ENCODE results near the gene CFAP410.

Gene CFAP410

DNA sequence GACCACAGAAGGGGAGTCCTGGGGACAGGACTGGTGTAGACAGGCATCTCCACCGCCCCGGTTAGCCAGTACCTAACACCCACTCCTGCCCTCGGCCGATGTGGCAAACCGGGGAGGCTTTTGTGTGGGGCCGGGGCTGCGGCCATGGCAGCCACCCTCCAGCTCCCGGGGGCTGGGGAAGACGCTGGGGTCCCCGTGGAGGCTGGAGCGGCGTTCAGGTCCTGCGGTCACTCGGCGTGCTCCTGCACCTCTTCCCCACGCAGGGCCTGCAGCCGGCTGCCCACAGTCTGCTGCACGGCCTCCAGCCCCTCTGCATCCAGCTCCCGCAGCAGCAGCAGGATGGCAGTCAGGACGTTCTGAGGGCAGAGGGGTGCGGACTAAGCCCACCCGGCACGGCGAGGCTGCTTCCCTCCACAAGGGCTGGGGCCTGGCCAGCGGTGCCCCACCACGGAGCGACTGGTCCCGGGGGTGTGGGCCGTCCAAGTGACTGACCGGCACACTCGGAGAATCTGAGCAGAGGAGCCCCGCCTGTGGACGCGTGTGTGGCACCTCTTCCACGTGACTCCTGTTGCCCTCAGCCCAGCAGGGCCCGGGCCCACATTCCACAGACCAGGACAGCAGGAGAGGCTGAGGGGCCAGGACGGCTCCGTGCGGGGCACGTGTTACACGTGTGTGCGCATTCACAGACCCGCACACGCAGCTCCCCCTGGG is 9.1 kb downstream of the CFAP410 start:
- DNase-seq = no peak

DNA sequence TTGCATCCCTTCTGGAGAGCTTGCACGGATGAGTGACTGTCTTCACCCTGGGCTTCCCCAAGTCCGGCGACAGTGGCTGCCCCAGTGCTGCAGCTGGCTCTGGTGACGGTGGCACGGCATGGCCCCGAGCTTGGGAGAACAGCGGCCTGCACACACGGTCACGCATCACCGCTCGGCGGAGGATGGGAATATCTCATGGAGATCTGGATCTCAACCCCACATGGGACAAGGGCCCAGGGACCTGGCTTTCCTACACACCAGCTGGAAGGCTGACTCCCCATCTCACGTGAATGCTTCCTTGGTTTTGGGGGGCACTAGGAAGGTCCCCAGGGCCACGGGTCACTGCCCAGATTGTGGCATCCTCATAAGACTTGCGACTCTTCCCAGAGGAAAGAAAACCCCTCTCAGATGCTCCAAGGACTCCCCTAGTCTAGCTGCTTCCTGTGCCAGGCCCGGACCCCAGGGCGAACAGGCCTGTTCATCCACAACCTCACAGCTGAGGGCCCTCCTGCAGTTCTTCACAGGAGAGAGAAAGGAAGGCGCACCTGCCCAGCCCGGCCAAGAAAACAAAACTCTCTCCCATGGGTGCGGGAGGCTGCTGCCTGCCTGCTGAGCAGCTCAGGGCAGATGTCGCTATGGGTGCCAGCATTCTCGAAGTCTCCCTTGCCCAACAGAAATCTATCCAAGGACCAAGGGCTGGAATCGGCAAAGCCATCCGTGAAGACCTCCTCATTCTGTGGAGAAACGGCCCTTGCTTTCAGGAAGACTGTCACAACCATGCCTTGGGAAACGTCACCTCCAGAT is 9.9 kb downstream of the CFAP410 start:
- no peak for DNase-seq

GRCh38 chr21:44328242-44328895 is 10.8 kb downstream of the CFAP410 start:
- DNase-seq = no peak

- DNase-seq = no peak
Measured at GRCh38 chr21:44327603-44327974, 11.6 kb downstream of the CFAP410 start.

DNA sequence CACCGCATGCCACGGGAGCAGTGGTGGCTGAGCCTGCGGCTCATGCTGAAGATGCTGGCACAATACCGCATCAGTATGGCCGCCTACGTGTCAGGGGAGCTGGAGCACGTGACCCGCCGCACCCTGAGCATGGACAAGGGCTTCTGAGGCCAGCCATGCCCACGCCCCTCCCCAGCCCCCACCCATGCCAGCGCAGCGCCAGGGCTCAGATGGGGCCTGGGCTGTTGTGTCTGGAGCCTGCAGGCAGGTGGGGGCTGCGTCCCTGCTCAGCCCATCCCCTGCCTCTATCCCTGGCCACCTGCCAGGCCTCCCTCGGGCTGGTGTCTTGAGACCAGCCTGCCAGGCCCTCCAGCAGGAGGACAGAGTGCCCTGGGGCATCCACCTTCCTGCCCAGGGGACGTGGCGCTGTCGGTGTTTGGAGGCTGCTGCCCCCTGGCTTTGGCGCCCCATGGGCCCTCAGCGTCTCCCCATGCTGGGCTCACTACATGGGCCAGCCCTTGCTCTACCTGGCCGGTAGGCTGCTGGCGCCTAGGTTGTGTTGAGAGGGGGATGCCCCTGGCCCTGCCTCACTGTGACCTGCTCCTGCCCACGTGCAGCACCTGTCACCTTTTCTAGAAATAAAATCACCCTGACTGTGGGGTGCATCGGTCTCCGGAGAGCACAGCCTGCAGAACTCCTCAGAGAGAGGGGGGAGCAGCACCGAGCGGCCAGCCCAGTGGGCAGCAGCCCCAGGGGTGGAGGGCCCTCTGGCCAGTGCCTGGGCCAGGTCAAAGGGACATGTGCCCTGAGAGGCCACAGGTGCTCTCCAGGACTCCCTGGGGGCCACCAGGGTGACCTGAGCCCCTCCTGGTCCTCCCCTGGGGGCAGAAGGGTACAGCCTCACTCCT is 12.2 kb downstream of the CFAP410 start:
- no peak for DNase-seq

GRCh38 chr21:44326272-44326647 is 12.9 kb downstream of the CFAP410 start:
- DNase-seq = no peak

- no peak for DNase-seq
Measured at GRCh38 chr21:44325386-44326271, 13.6 kb downstream of the CFAP410 start.

GRCh38 chr21:44324854-44325107 is 14.4 kb downstream of the CFAP410 start:
- DNase-seq = no peak

DNA sequence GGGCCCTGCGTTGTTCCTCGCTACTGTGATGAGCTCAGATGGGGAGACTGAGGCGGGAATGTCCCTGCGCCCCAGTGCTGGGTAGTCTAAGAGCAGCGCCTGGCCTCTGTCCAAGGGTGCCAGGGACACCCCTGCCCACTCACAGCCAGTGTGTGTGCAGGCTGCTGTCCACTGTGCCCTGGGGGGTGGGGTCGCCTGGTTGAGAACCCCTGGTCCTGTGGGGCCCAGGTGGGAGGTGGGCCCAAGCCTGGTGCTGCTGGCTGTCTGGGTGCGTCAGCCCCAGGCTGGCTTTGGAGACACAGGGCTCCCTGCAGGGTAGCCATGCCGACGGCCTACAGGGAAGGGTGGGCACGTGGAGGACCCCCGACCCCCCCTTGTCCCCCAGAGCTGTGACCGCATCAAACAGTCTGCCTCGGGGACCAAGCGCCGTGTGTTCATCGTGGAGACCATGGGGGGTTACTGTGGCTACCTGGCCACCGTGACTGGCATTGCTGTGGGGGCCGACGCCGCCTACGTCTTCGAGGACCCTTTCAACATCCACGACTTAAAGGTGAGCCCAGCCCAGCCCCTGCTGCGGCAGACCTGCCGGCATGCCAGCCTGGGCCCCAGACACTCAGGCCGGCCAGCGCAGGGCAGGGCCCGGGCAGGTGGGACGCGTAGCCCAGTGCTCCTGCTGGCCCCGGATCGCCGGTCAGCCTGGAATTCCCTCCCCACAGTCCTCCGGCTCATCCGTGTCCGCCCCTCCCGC is 14.9 kb downstream of the CFAP410 start:
- DNase-seq = no peak

DNA sequence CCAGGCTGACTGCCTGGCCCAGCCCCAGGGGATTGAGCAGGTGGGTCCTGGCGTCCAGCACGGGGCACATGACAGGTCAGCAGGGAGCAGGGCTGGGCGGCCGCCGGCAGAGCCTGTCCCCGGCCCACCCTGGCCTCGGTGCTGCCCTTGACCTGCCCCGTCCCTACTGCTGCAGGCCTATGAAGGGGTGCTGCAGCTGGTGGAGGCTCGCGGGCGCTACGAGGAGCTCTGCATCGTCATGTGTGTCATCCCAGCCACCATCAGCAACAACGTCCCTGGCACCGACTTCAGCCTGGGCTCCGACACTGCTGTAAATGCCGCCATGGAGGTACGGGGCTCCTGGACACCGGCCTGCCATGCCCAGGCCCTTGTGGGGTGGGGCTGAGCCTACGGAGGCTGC is 15.6 kb downstream of the CFAP410 start:
- no peak for DNase-seq

GRCh38 chr21:44322621-44323325 is 16.4 kb downstream of the CFAP410 start:
- no peak for DNase-seq

- no peak for DNase-seq
Measured at GRCh38 chr21:44321846-44322450, 17.2 kb downstream of the CFAP410 start.

GRCh38 chr21:44320847-44321246 is 18.3 kb downstream of the CFAP410 start:
- no peak for DNase-seq

- no peak for DNase-seq
Measured at GRCh38 chr21:44319407-44320065, 19.7 kb downstream of the CFAP410 start.

GRCh38 chr21:44318489-44319285 is 20.5 kb downstream of the CFAP410 start:
- DNase-seq = no peak

DNA sequence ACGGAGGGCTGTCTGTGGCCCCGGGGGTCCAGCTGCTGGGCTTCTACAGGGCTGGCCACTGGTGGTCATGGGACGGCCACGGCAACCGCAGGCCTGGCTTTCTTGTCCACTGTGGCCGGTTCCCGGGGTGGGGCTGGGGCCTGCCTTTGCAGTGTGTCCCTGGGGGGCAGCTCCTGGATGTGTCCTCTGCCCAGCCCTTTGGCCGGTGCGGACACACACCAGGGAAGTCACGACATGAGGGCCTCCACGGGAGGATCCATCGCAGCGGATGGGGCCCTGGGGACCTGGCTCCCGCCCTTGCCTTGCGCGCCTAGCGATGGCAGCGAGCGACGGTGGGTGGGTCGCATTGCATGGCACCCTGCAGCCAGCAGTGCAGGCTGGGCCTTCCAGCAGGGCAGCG is 21.3 kb downstream of the CFAP410 start:
- DNase-seq = no peak

DNA sequence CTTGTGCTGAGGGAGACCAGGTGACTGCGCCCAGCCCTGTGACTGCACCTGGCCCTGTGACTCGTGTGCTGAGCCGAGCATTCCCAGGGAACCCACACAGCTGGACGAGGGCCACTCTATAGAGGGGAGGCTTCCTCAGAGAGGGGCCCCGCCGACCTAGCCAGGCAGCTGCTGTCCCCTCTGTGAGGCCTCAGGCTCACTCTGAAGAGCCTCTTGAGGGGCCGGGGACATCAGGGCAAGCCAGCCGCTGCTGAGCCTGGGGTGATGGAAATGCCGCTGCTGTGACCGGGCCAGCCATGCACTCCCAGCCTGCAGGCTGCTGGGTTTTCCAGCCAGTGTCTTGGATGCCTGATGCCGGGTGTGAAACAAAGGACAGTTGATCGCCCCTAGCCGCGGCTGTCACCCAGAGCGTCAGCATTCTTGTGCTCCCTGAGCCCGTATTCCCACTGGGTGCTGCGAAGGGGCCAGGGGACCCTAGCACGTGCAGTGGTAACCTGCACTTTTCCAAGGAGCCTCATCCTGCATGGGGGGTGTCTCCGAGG is 21.9 kb downstream of the CFAP410 start:
- no peak for DNase-seq

DNA sequence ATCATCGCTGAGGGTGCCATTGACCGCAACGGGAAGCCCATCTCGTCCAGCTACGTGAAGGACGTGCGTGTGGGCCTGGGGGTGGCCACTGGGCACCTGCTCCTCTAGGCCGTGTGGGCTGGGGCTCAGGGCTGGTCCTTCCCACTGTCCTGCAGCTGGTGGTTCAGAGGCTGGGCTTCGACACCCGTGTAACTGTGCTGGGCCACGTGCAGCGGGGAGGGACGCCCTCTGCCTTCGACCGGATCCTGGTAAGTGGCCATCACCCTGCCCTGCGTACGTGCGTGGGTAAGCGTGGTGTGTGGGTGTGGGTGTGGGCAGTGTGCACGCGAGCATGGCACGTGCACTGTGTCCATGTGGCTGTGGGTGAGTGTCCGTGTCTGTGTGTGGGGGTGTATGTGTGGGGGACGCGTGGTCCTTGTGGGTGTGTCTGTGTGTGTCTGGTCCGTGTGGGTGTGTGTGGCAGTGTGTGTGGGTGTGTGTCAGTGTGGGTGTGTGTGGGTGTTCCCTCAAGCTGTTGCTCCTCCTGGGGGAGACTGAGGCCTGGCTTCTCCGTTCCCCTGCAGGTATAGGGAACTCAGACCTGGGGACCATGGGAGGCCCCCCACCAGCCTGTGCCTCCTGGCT is 22.8 kb downstream of the CFAP410 start:
- no peak for DNase-seq
